22Rv1 (cell line): ENCODE measurements around the gene CCND1.

Experiments used
- H3K27ac ChIP-seq: fragments of 450-650 bp; 2 replicates; pipeline ENCODE4 v1.5.1; 2017
- ZFX ChIP-seq: fragments of 450-650 bp; IDR thresholded peaks from 2 replicates; pipeline ENCODE4 v1.6.1; 2017; ENCODE audit warnings: antibody characterized with exemption, borderline replicate concordance
- TF ChIP-seq, protein P1 (sequence below): fragments of 450-650 bp; IDR thresholded peaks from 2 replicates; pipeline ENCODE4 v1.5.1; 2017; ENCODE audit warnings: mild to moderate bottlenecking

Gene CCND1

DNA sequence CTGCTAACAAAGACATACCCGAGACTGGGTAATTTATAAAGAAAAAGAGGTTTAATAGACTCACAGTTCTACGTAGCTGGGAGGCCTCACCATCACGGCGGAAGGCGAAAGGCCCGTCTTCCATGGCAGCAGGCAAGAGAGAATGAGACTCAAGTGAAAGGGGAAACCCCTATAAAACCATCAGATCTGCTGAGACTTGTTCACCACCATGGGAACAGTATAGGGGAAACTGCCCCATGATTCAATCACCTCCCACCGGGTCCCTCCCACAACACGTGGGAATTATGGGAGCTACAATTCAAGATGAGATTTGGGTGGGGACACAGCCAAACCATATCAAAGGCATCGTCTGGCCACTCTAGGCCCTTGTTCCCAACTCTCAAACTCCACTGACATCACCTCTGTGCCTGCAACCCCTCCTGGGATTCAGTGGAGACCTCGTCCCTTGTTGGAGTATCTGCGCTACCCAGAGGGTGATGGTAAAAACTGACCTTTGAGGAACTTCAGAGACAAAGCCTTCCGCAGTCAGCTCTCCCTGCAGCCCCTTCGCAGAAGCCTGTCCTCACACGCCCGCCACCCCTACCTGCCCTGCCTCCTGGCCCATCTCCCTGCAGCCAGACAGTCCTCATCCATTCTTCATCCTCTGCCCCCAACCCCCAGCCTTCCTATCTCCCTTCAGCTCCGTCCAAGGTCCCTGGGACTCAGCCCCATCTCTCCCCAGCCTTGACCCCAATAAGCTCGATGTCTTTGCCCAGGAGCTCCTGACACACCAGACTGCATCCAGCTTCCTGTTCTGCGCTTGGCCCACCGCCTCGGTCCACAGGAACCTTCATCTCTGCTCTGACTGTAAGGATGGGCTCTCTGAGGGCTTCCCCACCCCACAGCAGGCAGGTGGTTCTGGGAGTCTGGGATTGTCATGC, 15.8 kb downstream of the CCND1 start:
- no peak for TF ChIP-seq ZFX
- TF ChIP-seq, protein P1, sequence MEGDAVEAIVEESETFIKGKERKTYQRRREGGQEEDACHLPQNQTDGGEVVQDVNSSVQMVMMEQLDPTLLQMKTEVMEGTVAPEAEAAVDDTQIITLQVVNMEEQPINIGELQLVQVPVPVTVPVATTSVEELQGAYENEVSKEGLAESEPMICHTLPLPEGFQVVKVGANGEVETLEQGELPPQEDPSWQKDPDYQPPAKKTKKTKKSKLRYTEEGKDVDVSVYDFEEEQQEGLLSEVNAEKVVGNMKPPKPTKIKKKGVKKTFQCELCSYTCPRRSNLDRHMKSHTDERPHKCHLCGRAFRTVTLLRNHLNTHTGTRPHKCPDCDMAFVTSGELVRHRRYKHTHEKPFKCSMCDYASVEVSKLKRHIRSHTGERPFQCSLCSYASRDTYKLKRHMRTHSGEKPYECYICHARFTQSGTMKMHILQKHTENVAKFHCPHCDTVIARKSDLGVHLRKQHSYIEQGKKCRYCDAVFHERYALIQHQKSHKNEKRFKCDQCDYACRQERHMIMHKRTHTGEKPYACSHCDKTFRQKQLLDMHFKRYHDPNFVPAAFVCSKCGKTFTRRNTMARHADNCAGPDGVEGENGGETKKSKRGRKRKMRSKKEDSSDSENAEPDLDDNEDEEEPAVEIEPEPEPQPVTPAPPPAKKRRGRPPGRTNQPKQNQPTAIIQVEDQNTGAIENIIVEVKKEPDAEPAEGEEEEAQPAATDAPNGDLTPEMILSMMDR: no peak
- peak overlapping the region; percentile 100 for H3K27ac ChIP-seq

DNA sequence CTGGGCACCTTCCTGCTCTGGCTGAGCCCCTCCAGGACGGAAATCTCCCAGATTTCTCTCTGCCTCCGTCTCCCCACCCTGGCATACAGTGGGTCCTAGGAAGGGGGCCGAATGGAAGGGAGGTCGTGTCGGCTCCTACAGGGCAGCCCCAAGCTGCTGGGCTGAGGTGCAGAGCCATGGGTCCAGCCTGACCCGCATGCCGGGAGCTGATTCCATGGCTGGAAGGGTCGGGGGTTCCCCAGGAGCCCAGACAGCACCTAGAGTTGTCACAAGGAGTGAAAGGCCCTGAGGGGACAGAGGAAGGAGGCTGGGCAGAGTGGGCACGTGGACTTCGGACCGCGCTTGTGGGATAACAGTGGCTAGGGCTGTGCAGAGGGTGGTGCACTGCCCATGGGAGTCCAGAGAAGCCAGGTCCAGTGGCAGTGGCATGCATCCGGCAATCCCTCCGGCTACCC, 16.5 kb downstream of the CCND1 start:
- peak overlapping the region; percentile 100 for H3K27ac ChIP-seq
- no peak for TF ChIP-seq ZFX
- TF ChIP-seq, protein P1: no peak

DNA sequence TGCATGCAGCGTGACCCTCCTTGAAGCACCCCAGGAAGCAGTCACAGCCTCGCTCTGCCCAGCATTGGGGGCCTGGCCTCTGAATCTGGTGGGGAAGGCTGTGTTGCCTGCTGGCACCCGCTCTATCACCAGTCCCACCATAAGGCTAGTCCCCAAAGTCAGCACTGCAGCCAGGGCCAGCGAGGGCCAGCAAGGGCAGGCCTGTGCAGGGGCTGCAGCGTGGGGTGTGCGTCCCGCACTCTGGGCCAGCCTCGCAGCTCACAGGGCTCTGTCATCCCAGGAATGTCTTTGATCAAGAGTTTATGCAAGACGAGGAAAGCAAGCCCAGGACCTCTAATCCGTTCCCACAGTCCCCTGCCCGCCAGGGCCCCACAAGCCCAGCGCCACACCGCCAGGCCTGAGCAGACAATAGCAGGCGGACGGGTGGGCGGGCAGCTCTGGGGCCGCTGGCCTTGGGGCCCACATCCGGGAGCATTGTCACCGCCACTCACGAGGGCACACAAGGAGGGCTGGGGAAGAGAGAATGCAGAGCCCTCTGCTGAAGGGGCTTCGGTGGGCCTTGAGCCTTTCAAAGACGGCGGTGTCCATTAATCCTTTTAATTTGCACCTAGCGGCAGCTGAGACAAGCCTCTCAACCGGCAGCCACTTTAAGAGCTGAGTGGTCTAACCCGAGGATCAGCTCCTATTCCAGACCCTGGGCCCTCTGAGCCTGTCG, 17.1 kb downstream of the CCND1 start:
- TF ChIP-seq, protein P1: no peak
- TF ChIP-seq ZFX: no peak
- peak overlapping the region; percentile 100; the same call in 1 of the 2 replicates for H3K27ac ChIP-seq

DNA sequence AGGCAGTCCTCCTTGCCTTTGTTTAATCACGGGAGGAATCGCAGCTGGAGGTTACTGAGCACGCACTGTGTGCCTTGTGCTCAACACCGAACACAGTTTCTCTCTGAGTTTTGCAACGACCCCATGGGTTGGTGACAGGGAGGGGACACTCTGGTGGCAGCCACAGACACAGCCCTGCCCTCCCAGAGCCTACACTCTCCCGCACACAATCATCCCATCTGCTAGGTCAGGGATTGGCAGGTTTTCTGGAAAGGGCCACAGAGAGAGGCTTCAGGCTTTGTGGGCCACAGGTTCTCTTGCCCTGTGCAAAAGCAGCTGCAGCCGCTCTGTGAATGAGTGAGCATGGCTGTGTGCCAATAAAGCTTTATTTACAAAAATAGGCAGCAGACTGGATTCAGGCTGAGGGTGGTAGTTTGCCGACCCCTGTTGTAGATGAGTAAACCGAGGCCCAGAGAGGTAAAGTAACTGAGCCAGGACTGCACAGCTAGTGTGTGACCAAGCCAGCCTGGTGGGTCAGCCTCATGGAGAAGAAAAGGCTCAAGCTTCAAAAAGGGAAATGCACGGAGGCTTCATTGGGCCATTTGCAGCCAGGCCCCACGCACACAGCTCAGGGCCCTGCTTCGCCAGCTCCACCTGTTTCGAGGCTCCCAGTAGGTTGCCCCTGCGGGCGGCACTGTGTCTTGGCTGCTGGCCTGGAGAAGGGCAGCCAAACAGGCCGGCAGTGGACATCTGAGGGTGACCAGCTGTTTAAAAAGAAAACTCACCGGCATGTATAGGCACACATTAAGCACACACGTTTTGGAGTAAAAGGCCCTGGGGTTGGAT, 17.9 kb downstream of the CCND1 start:
- TF ChIP-seq, protein P1: no peak
- no peak for TF ChIP-seq ZFX
- peak overlapping the region; percentile 100; the same call in 1 of the 2 replicates for H3K27ac ChIP-seq

DNA sequence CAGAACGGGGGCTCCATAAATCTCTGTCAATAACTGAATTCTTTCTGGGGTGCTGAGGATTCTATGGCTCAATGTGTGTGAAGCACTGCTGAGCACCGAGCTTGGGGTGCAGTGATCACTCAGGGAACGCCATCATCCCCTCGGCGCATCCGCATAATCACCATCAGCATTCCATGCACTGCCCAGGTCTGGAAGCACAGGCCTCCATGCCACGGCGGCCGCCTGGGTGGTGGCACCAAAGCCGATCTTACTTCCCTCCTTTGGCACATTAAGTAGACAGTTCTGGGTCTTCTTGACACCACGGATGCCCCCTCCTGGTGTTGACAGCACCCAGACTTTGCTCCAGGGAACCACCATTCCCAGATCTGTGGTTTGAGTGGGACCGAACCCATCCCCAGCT, 18.6 kb downstream of the CCND1 start:
- TF ChIP-seq ZFX: no peak
- TF ChIP-seq, protein P1: no peak
- no peak overlapping the region for H3K27ac ChIP-seq

DNA sequence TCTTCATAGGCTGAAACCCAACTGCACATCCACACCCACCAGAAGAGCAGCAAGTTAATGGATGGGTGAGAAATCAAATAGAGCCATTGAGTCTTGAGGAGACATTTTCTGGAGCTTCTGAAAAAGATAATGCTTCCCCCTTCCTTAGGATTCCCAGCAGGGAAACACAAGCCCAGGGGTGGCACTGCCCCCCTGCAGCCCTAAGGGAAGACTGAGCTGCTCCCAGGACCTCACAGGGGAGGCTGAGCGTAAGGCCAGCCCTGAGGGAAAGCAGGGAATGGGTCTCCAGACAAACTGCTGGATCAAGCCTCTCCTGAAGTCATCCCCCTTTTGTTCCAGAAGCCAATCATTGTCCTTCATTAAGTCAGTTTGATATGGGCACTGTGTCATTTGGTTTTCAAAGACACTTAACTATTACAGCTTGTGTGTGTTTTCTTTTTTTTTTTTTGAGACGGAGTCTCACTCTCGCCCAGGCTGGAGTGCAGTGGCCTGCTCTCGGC, 19.1 kb downstream of the CCND1 start:
- H3K27ac ChIP-seq: no peak overlapping the region
- TF ChIP-seq, protein P1: no peak
- no peak for TF ChIP-seq ZFX
